Activated B cell treated with CpG ODN at 0.5 μM for 24 hours (primary cell): ENCODE data around the gene SKOR1. TPM values are rescaled to one million over a fixed set of nuclear protein-coding genes. Genes with fewer than 3 reads are reported as not detected.

Source experiments
- ATAC-seq: fragments of 200-7000 bp; cut with Tn5 transposase; one replicate; pipeline ENCODE4 v1.10.0; 2021; ENCODE audit warnings: low read depth, mild to moderate bottlenecking, moderate library complexity
- CTCF ChIA-PET: fragments of 350-600 bp; sonication (Branson Sonifier 250); formaldehyde crosslinking; loops from one replicate; lab custom pipeline; 2021; ENCODE audit warnings: antibody characterized with exemption; lab: Charles Lee
- POLR2A ChIA-PET: fragments of 350-600 bp; sonication (Branson Sonifier 250); formaldehyde crosslinking; loops from one replicate; lab custom pipeline; 2021; ENCODE audit warnings: antibody characterized with exemption; lab: Charles Lee
- DNase-seq: peaks from one replicate; pipeline ENCODE4 v3.0.0; 2022
- H3K27ac Mint-ChIP-seq: one replicate; pipeline ENCODE4 v1.8.0; 2020; ENCODE audit warnings: mixed read lengths
- H3K27me3 Mint-ChIP-seq: one replicate; pipeline ENCODE4 v1.8.0; 2021; ENCODE audit warnings: mixed read lengths
- H3K36me3 Mint-ChIP-seq: one replicate; pipeline ENCODE4 v1.8.0; 2021; ENCODE audit warnings: low read depth, mixed read lengths
- H3K4me1 Mint-ChIP-seq: one replicate; pipeline ENCODE4 v1.8.0; 2021; ENCODE audit warnings: mixed read lengths
- H3K4me3 Mint-ChIP-seq: one replicate; pipeline ENCODE4 v1.8.0; 2020; ENCODE audit warnings: mild to moderate bottlenecking, mixed read lengths
- H3K9me3 Mint-ChIP-seq: one replicate; pipeline ENCODE4 v1.8.0; 2020; ENCODE audit warnings: mixed read lengths
- intact Hi-C: fragments of 100-400 bp; cut with micrococcal nuclease; formaldehyde crosslinking; loops from one replicate; pipeline ENCODE4 v1.15.1; 2024
- total RNA-seq: library from RNA; stranded (reverse); gene quantifications from 2 replicates; pipeline ENCODE4 v1.2.3, GENCODE V29; 2022
- TF ChIP-seq, protein P1 (sequence below): fragments of 200-600 bp; IDR thresholded peaks from one replicate; pipeline ENCODE4 v1.8.0; 2022; ENCODE audit warnings: antibody characterized with exemption, mild to moderate bottlenecking

Gene SKOR1
- total RNA-seq, 1 donor from 2014 or later: 0.53 TPM

DNA sequence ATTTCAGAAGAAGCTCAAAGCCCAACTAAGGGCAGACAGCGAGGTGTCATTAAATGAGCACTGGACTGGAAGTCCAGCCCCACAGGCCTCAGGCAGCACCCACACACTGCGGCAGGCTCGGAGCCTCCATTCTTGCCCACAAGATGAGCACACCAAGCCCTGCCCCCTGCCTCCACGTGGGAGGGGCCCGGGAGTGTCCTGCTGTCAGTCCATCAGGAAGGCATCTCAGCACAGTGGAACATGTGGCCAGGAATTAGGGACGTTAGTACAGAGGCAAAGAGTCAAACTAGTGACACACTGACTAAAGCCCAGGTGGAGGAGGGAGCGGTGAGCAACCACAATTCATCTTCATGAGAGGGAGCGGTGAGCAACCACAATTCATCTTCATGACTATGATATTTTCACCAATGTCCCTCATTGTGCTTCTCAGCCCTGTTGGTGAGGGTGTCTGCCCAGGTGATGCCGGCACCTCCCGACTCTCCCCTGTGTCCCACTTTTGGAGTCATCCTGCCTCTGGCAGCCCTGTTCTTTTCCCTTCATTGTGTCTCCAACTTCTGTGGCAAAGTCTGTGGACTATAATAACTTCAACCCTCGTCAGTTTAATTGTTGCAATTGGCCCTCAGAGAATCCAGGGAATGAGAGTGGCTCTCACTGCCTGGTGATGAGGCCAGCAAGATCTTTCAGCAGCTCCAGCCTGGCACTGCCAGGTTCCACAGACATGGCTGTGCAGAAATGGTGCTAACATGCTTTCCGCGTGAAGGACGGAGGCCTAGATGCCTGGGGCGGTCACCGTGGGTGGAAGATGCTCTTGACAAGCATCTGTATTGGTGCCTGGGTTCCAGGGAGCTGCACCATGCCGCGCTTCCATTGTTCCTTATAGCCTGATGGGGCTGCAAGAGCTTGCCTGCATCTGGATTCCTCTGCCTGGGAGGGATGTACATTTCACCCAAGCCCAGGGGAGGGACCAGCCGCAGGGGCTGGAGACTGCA lies 23.1 kb upstream of the SKOR1 start:
- TF ChIP-seq, protein P1, sequence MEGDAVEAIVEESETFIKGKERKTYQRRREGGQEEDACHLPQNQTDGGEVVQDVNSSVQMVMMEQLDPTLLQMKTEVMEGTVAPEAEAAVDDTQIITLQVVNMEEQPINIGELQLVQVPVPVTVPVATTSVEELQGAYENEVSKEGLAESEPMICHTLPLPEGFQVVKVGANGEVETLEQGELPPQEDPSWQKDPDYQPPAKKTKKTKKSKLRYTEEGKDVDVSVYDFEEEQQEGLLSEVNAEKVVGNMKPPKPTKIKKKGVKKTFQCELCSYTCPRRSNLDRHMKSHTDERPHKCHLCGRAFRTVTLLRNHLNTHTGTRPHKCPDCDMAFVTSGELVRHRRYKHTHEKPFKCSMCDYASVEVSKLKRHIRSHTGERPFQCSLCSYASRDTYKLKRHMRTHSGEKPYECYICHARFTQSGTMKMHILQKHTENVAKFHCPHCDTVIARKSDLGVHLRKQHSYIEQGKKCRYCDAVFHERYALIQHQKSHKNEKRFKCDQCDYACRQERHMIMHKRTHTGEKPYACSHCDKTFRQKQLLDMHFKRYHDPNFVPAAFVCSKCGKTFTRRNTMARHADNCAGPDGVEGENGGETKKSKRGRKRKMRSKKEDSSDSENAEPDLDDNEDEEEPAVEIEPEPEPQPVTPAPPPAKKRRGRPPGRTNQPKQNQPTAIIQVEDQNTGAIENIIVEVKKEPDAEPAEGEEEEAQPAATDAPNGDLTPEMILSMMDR: no peak
- Mint-ChIP-seq H3K36me3 (peaks cover 3% of the 10 kb centered on the region), H3K4me1 (peaks cover 8% of the 10 kb centered on the region), H3K27ac (no peak overlapping the region), H3K4me3 (no peak overlapping the region), H3K9me3 (no peaks in the 10 kb centered on the region), H3K27me3 (no peaks in the 10 kb centered on the region)
- CTCF ChIA-PET: no interaction called here
- intact Hi-C loops: no loop called here
- ATAC-seq: no peak
- POLR2A ChIA-PET: no interaction called here
- DNase-seq: no peak

DNA sequence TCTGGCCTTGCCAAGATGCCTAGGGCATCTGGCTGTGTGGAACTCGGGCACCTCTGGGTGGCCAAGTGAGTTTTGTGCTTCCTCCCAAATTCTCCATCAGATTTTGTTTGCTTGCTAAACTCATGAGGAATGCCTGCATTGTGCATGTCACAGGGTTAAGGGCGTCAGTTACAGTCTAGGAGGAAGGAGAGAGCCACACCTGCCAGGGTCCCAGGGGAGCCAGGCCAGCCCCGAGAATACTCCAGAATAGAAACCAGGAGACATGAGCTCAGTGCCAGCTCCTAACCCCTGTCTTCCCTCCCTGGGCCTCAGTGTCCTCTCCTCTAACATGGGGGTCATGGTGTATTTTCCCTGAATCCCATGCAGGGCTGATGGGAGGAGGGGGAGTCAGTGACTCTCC lies 22.0 kb upstream of the SKOR1 start:
- ChIA-PET CTCF (no interaction called here), POLR2A (no interaction called here)
- no peaks in the 10 kb centered on the region for H3K27me3 Mint-ChIP-seq
- ATAC-seq (no peak), DNase-seq (no peak)
- TF ChIP-seq, protein P1: no peak
- H3K4me3 Mint-ChIP-seq: no peak overlapping the region
- H3K27ac Mint-ChIP-seq: no peak overlapping the region
- peaks cover 10% of the 10 kb centered on the region for H3K36me3 Mint-ChIP-seq
- H3K4me1 Mint-ChIP-seq: peaks cover 8% of the 10 kb centered on the region
- H3K9me3 Mint-ChIP-seq: no peaks in the 10 kb centered on the region
- intact Hi-C loops: no loop called here

DNA sequence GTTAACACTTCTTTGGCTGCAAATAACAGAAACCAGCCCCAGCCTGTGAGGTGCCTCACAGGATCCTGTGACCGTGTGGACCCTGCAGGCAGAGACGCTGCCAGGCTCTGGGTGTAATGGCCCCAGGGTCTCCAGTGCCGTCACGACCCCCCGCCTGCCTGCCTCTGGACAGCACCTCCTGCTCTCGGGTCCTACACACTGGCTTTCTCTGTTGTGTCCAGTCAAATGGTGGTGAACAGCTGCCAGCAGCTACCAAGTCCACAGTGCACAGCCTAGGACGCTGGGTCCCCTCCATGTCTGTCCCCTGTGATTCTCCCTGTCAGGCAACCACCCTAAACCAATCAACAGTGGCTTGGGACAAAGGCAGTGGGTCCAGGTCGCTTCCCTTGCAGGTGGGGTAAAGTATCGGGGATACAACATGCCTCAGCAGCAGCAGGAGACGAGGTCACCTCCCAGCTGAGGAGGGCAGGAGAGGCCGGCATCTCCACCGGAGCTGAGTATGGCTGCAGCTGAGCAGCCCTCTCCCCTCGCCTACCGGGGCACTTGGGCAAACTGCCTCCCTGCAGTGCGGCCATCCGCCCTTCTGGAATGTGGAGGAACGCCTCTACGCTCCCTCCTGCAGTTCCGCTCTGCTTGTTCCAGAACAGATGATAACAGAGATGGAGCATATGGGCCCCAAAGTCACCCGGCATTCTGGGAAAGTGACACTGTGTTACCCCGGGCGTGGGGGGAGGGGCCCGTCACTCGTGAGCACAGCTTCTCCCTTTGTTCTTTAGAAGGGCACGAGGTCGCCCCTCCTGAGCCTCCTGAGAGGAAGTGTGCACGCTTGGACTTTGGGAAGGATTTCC lies 21.1 kb upstream of the SKOR1 start:
- ChIA-PET CTCF (no interaction called here), POLR2A (no interaction called here)
- no peak overlapping the region for H3K27ac Mint-ChIP-seq
- no peaks in the 10 kb centered on the region for H3K27me3 Mint-ChIP-seq
- intact Hi-C loops: no loop called here
- TF ChIP-seq, protein P1: no peak
- no peak for ATAC-seq
- peaks cover 8% of the 10 kb centered on the region for H3K4me1 Mint-ChIP-seq
- H3K4me3 Mint-ChIP-seq: no peak overlapping the region
- H3K36me3 Mint-ChIP-seq: peaks cover 19% of the 10 kb centered on the region
- H3K9me3 Mint-ChIP-seq: no peaks in the 10 kb centered on the region
- DNase-seq: no peak

DNA sequence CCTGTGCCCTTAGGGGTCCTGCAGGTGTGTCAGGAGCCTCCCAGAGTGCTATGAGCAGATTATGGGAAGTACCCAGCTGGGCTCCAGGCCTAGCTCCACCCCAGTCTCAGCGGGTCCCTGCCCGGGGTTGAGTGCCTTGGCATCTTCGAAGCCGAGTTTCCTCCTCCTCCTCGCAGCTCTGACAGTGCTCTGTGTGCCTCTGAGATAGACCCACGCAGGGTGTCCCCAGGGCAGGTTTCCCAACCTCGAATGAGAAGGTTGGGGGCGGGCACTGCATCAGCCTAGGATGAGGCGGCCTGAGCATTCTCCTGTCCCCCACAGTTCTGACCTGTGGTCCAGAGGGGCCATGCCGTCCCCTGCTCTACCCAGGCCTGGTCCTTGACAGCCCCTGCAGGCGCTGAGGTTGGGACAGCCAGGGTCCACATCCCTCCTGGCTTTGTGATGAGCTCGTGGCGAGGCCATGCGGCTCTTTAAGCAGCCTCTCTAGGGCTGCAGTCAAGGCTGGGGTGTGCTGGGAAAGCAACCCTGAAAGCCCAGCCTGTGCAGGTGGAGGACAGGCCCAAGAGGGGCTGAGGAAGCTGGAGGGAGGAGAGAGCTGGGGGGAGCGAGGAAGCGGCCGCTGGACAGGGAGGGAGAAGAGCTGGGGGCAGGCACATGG lies 20.2 kb upstream of the SKOR1 start:
- POLR2A ChIA-PET: no interaction called here
- Mint-ChIP-seq H3K36me3 (peaks cover 21% of the 10 kb centered on the region), H3K4me3 (no peak overlapping the region), H3K27me3 (no peaks in the 10 kb centered on the region), H3K9me3 (no peaks in the 10 kb centered on the region), H3K27ac (no peak overlapping the region), H3K4me1 (peaks cover 8% of the 10 kb centered on the region)
- ATAC-seq: no peak
- intact Hi-C loops: no loop called here
- no peak for DNase-seq
- CTCF ChIA-PET: no interaction called here
- TF ChIP-seq, protein P1: no peak
